ENCODE data around the gene IFT57.

- no peak for TF ChIP-seq CTCF (IDR thresholded peaks at IDR 0.05)
- no peak for TF ChIP-seq ZFX (IDR thresholded peaks at IDR 0.05; ENCODE audit: borderline replicate concordance)
Measured at GRCh38 chr3:108145578-108145977, 76.6 kb downstream of the IFT57 start.

Measured in 22Rv1 (cell line).